ENCODE results near the gene VIP. TPM values are rescaled to one million over a fixed set of nuclear protein-coding genes. Genes with fewer than 3 reads are reported as not detected.
"Not testable (repeated sequence)": the region's sequence is repeated elsewhere in the genome, so short reads cannot be mapped to it uniquely, and the experiment has no call there.

VIP gene
- total RNA-seq (ENCODE audit: unreplicated experiment): 1.7 TPM
- long read RNA-seq: 0 reads

DNA sequence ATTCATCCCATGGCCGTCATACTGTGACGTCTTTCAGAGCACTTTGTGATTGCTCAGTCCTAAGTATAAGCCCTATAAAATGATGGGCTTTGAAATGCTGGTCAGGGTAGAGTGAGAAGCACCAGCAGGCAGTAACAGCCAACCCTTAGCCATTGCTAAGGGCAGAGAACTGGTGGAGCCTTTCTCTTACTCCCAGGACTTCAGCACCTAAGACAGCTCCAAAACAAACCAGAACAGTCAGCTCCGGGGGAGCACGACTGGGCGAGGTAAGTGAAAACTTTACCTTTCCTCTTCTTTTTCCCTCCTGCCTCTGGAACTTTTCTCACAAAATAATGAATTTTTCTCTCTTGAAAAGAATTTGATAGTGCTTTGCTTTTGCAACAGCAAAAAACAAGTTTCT is at the start of gene VIP:
Gene VIP (plus strand): TSS at position 104 of the 400 bp plus-strand sequence. CDS start 1,381 bp downstream, outside the sequence.
- Mint-ChIP-seq H3K4me1 (ENCODE audit: unreplicated experiment) (no peaks in the 10 kb centered on the region), H3K36me3 (ENCODE audit: low read depth, unreplicated experiment) (no peaks in the 10 kb centered on the region), H3K9me3 (ENCODE audit: unreplicated experiment) (no peaks in the 10 kb centered on the region), H3K4me3 (ENCODE audit: unreplicated experiment) (no peak within 1 kb of the TSS), H3K27ac (ENCODE audit: unreplicated experiment) (no peak within 1 kb of the TSS), H3K27me3 (ENCODE audit: unreplicated experiment) (no peaks in the 10 kb centered on the region)
- peak; percentile 61 for DNase-seq (ENCODE audit: low spot score)
- TF ChIP-seq, protein P1, sequence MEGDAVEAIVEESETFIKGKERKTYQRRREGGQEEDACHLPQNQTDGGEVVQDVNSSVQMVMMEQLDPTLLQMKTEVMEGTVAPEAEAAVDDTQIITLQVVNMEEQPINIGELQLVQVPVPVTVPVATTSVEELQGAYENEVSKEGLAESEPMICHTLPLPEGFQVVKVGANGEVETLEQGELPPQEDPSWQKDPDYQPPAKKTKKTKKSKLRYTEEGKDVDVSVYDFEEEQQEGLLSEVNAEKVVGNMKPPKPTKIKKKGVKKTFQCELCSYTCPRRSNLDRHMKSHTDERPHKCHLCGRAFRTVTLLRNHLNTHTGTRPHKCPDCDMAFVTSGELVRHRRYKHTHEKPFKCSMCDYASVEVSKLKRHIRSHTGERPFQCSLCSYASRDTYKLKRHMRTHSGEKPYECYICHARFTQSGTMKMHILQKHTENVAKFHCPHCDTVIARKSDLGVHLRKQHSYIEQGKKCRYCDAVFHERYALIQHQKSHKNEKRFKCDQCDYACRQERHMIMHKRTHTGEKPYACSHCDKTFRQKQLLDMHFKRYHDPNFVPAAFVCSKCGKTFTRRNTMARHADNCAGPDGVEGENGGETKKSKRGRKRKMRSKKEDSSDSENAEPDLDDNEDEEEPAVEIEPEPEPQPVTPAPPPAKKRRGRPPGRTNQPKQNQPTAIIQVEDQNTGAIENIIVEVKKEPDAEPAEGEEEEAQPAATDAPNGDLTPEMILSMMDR (IDR thresholded peaks at IDR 0.05; ENCODE audit: unreplicated experiment): no peak

DNA sequence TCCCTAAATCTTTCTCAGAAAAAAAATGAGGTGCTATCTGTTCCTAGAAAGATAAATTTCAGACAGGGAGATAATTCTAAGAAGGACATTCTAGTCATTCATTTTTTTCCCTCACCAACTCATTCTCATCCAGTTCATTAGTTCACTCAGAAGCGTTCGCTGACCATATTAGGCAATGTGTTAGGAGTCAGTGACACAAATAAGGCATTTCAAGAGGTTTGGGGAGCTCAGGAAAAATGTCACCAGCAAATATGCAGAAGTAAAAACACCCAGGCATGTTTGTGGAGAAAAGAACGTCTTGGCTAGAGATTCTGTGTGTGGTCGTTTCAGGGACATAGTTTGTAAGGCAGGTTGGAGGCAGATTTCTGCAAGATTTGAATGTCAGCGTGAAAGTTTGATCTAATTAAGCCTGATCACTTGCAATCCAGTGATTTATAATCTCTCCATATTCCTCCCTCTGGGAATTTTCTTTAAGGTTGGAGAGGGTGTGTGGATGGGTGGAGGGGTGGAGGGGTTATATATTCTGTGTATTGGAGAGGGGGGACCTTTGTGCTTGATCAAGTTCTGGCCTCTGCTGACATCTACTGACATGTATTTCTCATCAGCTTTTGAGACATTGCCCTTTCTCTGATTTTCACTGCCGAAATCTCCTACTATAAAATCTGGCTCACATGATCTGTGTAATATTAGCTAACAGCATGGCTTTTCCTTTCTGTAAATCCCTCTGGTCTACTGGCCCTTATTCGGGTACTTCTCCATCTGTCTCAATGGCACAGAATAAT is 49.3 kb upstream of the VIP start:
- H3K4me3 Mint-ChIP-seq (ENCODE audit: unreplicated experiment): peak overlapping the region; percentile 99
- H3K4me1 Mint-ChIP-seq (ENCODE audit: unreplicated experiment): peaks cover 38% of the 10 kb centered on the region
- H3K27me3 Mint-ChIP-seq (ENCODE audit: unreplicated experiment): peaks cover 8% of the 10 kb centered on the region
- H3K27ac Mint-ChIP-seq (ENCODE audit: unreplicated experiment): peak overlapping the region; percentile 97
- peaks cover 4% of the 10 kb centered on the region for H3K9me3 Mint-ChIP-seq (ENCODE audit: unreplicated experiment)
- H3K36me3 Mint-ChIP-seq (ENCODE audit: low read depth, unreplicated experiment): peaks cover 25% of the 10 kb centered on the region
- DNase-seq (ENCODE audit: low spot score): no peak
- TF ChIP-seq, protein P1 (IDR thresholded peaks at IDR 0.05; ENCODE audit: unreplicated experiment): no peak

DNA sequence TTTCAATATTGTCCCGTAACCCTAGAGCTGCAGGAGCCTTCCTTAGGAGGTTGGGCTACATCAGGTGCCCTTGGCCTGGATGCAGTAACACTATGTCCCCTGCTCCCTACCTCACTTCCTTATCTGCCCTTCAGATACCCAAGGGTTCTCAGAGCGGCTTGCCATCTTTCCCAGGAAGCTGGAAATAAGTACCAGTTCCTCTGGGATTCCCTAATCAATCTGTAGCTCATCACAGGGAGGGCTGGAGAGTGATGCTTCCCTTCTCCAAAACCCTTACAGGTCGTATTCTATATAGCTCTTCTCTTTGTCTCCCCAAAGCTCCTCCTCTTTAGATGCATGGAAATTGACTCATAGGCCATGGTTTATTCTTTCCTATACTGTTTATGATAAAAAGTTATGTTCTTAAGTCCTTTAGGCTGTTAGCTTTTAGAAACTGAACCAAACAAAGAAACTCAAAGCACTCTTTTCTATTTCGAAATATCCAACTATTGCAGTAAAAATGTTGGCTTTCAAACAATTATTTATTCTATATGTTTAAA is 48.7 kb upstream of the VIP start:
- Mint-ChIP-seq H3K4me1 (ENCODE audit: unreplicated experiment) (peaks cover 33% of the 10 kb centered on the region), H3K9me3 (ENCODE audit: unreplicated experiment) (peaks cover 6% of the 10 kb centered on the region), H3K4me3 (ENCODE audit: unreplicated experiment) (peak overlapping the region; percentile 99), H3K36me3 (ENCODE audit: low read depth, unreplicated experiment) (peaks cover 29% of the 10 kb centered on the region), H3K27me3 (ENCODE audit: unreplicated experiment) (peaks cover 8% of the 10 kb centered on the region), H3K27ac (ENCODE audit: unreplicated experiment) (peak overlapping the region; percentile 97)
- DNase-seq (ENCODE audit: low spot score): no peak
- TF ChIP-seq, protein P1 (IDR thresholded peaks at IDR 0.05; ENCODE audit: unreplicated experiment): no peak

DNA sequence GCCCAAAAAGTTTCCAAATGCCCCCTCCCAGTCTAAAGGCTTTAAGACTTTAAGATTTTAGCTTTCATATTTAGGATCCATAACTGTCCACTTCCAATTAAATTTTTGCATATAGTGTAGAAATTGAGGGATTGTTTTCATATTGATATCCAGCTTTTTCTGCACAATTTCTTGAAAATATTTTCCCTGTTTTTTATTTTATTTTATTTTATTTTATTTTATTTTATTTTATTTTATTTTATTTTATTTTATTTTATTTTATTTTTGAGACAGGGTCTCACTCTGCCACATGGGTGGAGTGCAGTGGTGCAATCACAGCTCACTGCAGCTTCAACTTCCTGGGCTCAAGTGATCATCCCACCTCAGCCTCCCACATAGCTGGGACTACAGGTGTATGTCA is 46.8 kb upstream of the VIP start:
- Mint-ChIP-seq H3K4me3 (ENCODE audit: unreplicated experiment) (peak overlapping the region; percentile 79), H3K36me3 (ENCODE audit: low read depth, unreplicated experiment) (peaks cover 27% of the 10 kb centered on the region), H3K4me1 (ENCODE audit: unreplicated experiment) (peaks cover 25% of the 10 kb centered on the region), H3K9me3 (ENCODE audit: unreplicated experiment) (peaks cover 12% of the 10 kb centered on the region)
- DNase-seq (ENCODE audit: low spot score); H3K27me3 Mint-ChIP-seq (ENCODE audit: unreplicated experiment); H3K27ac Mint-ChIP-seq (ENCODE audit: unreplicated experiment): not testable (repeated sequence)

DNA sequence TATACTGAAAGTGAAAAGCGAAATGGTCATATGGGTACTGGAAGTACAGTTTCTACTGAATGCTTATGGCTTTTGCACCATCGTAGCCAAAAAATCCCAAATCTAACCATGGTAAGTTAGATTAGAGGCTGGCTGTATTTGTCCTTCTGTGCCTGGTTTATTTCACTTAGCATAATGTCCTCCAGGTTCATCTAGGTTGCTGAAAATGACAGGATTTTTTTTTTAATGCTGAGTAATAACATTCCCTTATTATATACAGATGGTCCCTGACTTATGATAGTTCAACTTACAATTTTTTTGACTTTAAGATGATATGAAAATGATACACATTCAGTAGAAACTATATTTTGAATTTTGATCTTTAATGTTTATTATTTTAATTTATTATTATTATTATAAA is 45.3 kb upstream of the VIP start:
- no peak for DNase-seq (ENCODE audit: low spot score)
- Mint-ChIP-seq H3K27me3 (ENCODE audit: unreplicated experiment) (no peaks in the 10 kb centered on the region), H3K27ac (ENCODE audit: unreplicated experiment) (no peak overlapping the region), H3K9me3 (ENCODE audit: unreplicated experiment) (peaks cover 12% of the 10 kb centered on the region), H3K36me3 (ENCODE audit: low read depth, unreplicated experiment) (peaks cover 24% of the 10 kb centered on the region), H3K4me3 (ENCODE audit: unreplicated experiment) (no peak overlapping the region), H3K4me1 (ENCODE audit: unreplicated experiment) (peaks cover 24% of the 10 kb centered on the region)
- TF ChIP-seq, protein P1 (IDR thresholded peaks at IDR 0.05; ENCODE audit: unreplicated experiment): no peak

All from endothelial cell (in vitro differentiated cells).